BE2C (cell line): ENCODE measurements around the gene B3GNT7.
A peak's percentile ranks its signal among the peaks of the same experiment; 100 is the strongest.

ENCODE experiments used
- DNase-seq: peaks from one replicate; pipeline ENCODE4 v3.0.0-alpha.2; 2020
- H3K27me3 ChIP-seq: fragments of 250-450 bp; sonication (Bioruptor Pico); 2 replicates; pipeline ENCODE4 v1.5.1; 2020; ENCODE audit warnings: mild to moderate bottlenecking
- H3K36me3 ChIP-seq: fragments of 250-450 bp; sonication (Bioruptor Pico); 2 replicates; pipeline ENCODE4 v1.5.1; 2020; ENCODE audit warnings: mild to moderate bottlenecking
- H3K4me1 ChIP-seq: fragments of 250-450 bp; sonication (Bioruptor Pico); 2 replicates; pipeline ENCODE4 v1.5.1; 2020
- H3K4me3 ChIP-seq: 2 replicates; pipeline ENCODE4 v1.5.1; 2011; ENCODE audit warnings: low read depth, low read length
- H3K9me3 ChIP-seq: fragments of 250-450 bp; sonication (Bioruptor Pico); 2 replicates; pipeline ENCODE4 v1.5.1; 2020
- TF ChIP-seq, protein P1 (sequence below): IDR thresholded peaks from 2 replicates; pipeline ENCODE4 v1.5.1; 2012; ENCODE audit warnings: mild to moderate bottlenecking, low read depth, low read length

The B3GNT7 gene

DNA sequence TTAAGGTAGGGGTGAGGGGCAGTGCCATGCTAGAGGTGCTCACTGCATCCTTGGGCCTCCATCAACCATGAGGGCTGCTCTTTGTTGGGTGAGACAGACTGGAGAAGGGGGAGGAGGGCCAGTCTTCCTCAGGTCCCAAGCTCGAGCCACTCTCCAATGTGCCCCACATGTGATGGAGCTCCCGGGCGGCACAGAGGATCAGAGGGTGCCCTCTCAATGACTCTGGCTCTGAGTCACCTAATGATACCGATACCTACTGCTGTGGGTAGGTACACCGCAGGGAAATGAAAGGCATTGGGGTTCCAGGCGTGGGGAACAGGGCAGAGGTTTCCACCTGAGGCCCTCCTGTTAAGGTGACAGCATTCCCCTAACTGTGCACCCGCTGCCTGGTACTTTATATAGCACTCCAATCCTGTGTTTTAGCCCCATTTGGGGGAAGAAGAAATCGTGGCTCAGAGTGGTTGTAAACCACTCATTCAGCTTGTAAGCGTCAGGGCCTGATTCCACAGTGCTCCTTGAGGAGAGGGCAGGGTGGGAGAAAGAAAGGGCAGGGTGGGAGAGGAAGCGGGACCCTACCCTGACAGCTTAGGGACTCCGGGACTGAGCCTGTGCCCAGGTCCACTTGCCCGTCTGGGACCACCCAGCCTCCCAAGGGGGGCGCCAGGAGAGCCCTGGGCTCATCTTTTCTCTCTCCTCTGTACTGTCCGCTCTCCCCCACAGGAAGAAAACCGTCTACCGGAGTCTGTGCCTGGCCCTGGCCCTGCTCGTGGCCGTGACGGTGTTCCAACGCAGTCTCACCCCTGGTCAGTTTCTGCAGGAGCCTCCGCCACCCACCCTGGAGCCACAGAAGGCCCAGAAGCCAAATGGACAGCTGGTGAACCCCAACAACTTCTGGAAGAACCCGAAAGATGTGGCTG is 1.8 kb downstream of the B3GNT7 start:
- no peaks in the 10 kb centered on the region for H3K36me3 ChIP-seq
- H3K9me3 ChIP-seq = no peaks in the 10 kb centered on the region
- H3K27me3 ChIP-seq = no peaks in the 10 kb centered on the region
- peaks cover 32% of the 10 kb centered on the region for H3K4me1 ChIP-seq
- no peak for DNase-seq
- H3K4me3 ChIP-seq = no peak overlapping the region
- TF ChIP-seq, protein P1, sequence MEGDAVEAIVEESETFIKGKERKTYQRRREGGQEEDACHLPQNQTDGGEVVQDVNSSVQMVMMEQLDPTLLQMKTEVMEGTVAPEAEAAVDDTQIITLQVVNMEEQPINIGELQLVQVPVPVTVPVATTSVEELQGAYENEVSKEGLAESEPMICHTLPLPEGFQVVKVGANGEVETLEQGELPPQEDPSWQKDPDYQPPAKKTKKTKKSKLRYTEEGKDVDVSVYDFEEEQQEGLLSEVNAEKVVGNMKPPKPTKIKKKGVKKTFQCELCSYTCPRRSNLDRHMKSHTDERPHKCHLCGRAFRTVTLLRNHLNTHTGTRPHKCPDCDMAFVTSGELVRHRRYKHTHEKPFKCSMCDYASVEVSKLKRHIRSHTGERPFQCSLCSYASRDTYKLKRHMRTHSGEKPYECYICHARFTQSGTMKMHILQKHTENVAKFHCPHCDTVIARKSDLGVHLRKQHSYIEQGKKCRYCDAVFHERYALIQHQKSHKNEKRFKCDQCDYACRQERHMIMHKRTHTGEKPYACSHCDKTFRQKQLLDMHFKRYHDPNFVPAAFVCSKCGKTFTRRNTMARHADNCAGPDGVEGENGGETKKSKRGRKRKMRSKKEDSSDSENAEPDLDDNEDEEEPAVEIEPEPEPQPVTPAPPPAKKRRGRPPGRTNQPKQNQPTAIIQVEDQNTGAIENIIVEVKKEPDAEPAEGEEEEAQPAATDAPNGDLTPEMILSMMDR = no peak

DNA sequence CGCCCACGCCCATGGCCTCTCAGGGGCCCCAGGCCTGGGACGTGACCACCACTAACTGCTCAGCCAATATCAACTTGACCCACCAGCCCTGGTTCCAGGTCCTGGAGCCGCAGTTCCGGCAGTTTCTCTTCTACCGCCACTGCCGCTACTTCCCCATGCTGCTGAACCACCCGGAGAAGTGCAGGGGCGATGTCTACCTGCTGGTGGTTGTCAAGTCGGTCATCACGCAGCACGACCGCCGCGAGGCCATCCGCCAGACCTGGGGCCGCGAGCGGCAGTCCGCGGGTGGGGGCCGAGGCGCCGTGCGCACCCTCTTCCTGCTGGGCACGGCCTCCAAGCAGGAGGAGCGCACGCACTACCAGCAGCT is 2.4 kb downstream of the B3GNT7 start:
- Histone ChIP-seq H3K4me1 (peaks cover 30% of the 10 kb centered on the region), H3K4me3 (no peak overlapping the region)
- TF ChIP-seq, protein P1 = no peak

DNA sequence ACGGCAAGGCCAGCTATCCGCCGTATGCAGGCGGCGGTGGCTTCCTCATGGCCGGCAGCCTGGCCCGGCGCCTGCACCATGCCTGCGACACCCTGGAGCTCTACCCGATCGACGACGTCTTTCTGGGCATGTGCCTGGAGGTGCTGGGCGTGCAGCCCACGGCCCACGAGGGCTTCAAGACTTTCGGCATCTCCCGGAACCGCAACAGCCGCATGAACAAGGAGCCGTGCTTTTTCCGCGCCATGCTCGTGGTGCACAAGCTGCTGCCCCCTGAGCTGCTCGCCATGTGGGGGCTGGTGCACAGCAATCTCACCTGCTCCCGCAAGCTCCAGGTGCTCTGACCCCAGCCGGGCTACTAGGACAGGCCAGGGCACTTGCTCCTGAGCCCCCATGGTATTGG is 3.1 kb downstream of the B3GNT7 start:
- TF ChIP-seq, protein P1 = no peak
- H3K4me3 ChIP-seq = no peak overlapping the region
- peaks cover 34% of the 10 kb centered on the region for H3K4me1 ChIP-seq
- no peak for DNase-seq
- H3K9me3 ChIP-seq = no peaks in the 10 kb centered on the region
- H3K36me3 ChIP-seq = no peaks in the 10 kb centered on the region
- H3K27me3 ChIP-seq = no peaks in the 10 kb centered on the region

More for the DNA sequence above, 2.4 kb downstream of the B3GNT7 start:
- Histone ChIP-seq H3K36me3 (no peaks in the 10 kb centered on the region), H3K9me3 (no peaks in the 10 kb centered on the region), H3K27me3 (no peaks in the 10 kb centered on the region)
- no peak for DNase-seq

DNA sequence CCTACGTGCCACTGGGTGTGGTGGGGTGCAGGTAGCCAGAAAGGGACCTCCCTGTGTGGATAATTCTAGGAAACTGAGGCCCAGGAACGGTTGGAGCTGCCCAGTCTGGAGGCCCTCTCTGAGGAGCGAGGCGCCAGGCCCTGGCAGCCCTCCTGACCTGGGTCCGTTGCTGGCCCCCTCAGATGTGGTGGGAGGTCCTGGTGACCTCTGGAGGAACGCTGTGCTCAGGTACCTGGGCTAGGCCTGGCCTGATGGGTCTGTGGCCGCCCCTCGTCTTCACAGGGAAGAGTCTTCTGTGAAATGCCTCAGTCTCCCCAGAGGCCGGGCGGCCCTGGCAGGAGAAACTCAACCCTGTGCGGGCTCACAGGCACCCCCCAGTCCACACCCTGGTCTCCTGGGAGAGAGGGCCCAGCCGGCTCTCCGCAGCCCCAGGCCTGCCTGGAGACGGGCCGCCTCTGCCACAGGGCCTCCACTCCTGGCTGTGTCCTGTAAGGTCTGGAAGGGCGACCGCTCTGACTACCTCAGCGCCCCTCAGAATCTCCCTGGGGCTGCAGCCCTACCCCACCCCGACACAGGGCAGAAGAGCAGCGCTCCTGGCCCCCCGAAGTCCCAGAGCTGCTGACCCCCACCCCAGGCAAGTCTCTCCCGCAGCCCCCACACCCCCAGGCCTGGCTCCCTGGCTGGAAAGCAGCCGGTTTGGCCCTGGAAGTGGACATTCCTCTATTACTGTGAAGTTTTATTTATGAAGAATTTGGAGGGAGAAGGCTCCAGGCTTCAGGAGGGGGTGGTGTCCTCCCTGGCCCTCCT is 3.7 kb downstream of the B3GNT7 start:
- no peaks in the 10 kb centered on the region for H3K36me3 ChIP-seq
- H3K4me3 ChIP-seq = no peak overlapping the region
- H3K9me3 ChIP-seq = no peaks in the 10 kb centered on the region
- DNase-seq = no peak
- TF ChIP-seq, protein P1 = no peak
- H3K4me1 ChIP-seq = peaks cover 41% of the 10 kb centered on the region
- no peaks in the 10 kb centered on the region for H3K27me3 ChIP-seq

DNA sequence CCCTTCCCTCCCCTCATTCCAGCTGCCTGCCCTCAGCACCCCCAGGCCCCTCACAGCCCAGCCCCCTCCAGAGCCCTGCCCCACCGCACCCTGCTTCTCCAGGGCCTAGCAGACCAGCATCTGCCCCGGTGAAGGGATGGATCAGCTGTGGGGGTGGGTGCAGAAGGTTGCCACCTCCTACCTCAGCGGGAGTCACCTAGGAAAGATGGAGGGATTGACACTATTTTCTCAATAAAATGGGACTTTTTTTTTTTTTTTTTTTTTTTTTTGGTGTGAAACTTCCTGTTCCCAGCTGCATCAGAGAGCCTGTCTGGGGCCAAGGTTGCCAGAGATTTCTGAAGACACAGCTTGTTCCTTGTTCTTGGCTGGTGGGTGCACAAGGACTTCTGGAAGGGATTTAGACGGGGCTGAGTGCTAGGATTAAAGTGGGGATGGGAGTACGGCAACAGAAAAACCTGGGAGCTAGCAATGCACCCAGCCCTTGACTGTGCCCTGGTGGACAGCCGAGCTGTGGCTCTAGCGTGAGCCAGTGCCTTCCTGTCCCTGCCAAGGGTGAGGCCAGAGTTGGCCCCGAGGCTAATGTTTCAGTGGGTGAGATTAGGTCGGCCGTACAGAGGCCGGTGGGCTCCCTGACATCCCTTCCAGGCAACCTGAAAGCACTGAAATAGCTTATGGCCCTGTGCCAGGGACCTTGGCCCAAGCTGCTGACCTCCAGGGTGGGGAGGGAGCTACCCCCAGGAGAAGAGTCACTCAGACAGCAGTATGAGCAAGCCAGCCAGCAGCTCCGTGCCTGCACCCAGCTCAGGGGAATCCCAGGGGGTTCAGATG is 4.6 kb downstream of the B3GNT7 start:
- DNase-seq = peak; percentile 81
- Histone ChIP-seq H3K36me3 (no peaks in the 10 kb centered on the region), H3K4me1 (peaks cover 43% of the 10 kb centered on the region), H3K27me3 (no peaks in the 10 kb centered on the region), H3K9me3 (no peaks in the 10 kb centered on the region), H3K4me3 (peak overlapping the region; percentile 23; the same call in 1 of the 2 replicates)
- TF ChIP-seq, protein P1 = peak; percentile 53
